Uterus (tissue), 4 donors: ENCODE data around the gene PLCL2. TPM values are rescaled to one million over a fixed set of nuclear protein-coding genes. Genes with fewer than 3 reads are reported as not detected.

ENCODE experiments used
- DNase-seq, 2 donors: peaks; one replicate each; pipeline ENCODE4 v3.0.0-alpha.2; 2019 to 2020
- H3K27ac ChIP-seq, 2 donors: fragments of 200-600 bp; sonication (generic); 1 replicate in 1 of 2; 2 replicates in 1 of 2; pipeline ENCODE4 v1.5.1; 2016 to 2018
- H3K27me3 ChIP-seq, 2 donors: fragments of 200-600 bp; sonication (generic); one replicate each; pipeline ENCODE4 v1.5.1; 2018 to 2019; ENCODE audit warnings: control low read depth in 1 of 2
- H3K36me3 ChIP-seq, 2 donors: fragments of 200-600 bp; sonication (generic); one replicate each; pipeline ENCODE4 v1.5.1; 2019; ENCODE audit warnings: control low read depth in 1 of 2
- H3K4me1 ChIP-seq, 2 donors: fragments of 200-600 bp; sonication (generic); one replicate each; pipeline ENCODE4 v1.5.1; 2018 to 2019; ENCODE audit warnings: control low read depth in 1 of 2
- H3K4me3 ChIP-seq, 2 donors: fragments of 200-600 bp; sonication (generic); 1 replicate in 1 of 2; 2 replicates in 1 of 2; pipeline ENCODE4 v1.5.1; 2018 to 2019; ENCODE audit warnings: mild to moderate bottlenecking in 1 of 2
- H3K9me3 ChIP-seq, 2 donors: fragments of 200-600 bp; sonication (generic); one replicate each; pipeline ENCODE4 v1.5.1; 2019; ENCODE audit warnings: control low read depth in 1 of 2
- CTCF ChIP-seq, 4 experiments: fragments of 200-600 bp in 2 of 4; fragments of 450-650 bp in 2 of 4; sonication (generic) in 2 of 4; IDR thresholded peaks; one replicate each; pipeline ENCODE4 v1.5.1; 2016 to 2019; ENCODE audit warnings: antibody characterized with exemption in 4 of 4, mild to moderate bottlenecking in 2 of 4, moderate library complexity in 1 of 4
- POLR2A ChIP-seq, 2 donors: fragments of 450-650 bp; IDR thresholded peaks; one replicate each; pipeline ENCODE4 v1.6.1; 2016; ENCODE audit warnings: antibody characterized with exemption in 2 of 2, mild to moderate bottlenecking in 1 of 2, moderate library complexity in 1 of 2
- intact Hi-C: fragments of 100-400 bp; cut with DNase I; formaldehyde crosslinking; loops from one replicate; pipeline ENCODE4 v1.15.1; 2023; ENCODE audit warnings: low total_unique reads
- total RNA-seq, 4 donors: library from RNA; depleted of rRNA in 3 of 4; stranded (reverse); fragments of >200 nt in 3 of 4; gene quantifications; one replicate each; pipeline versions ENCODE4 v1.1.0 to v1.2.4, GENCODE V29; 2014 to 2023
- donor health status: DM: yes; HTN: yes; CAD: no.

PLCL2 gene
- total RNA-seq, 4 donors from 2014 or later: 9.7 to 63.0 (median 19.5) TPM

- intact Hi-C loops: no loop called here
- Histone ChIP-seq H3K36me3 (no peaks in the 10 kb centered on the region), H3K27ac (no peak overlapping the region), H3K27me3 (no peaks in the 10 kb centered on the region), H3K9me3 (peaks cover 0 to 2% of the 10 kb centered on the region in 2 donors), H3K4me3 (no peak overlapping the region), H3K4me1 (no peaks in the 10 kb centered on the region)
- no peak for TF ChIP-seq CTCF (IDR thresholded peaks at IDR 0.05)
- DNase-seq: no peak
Observed at GRCh38 chr3:17047894-17048293, 163.1 kb downstream of the PLCL2 start.

DNA sequence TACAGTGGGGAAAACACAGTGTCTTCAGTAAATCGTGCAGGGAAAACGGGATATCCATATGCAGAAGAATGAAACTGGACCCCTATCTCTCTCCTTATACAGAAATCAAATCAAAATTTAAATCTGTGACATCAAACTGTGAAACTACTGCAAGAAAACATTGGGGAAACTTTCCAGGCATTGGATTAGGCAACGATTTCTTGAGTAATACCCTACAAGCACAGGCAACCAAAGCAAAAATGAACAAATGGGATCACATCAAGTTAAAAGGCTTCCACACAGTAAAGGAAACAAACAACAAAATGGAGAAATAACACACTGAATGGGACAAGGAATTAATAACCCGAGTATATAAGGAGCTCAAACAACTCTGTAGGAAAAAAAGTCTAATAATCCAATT, 165.3 kb downstream of the PLCL2 start:
- intact Hi-C loops: no loop called here
- Histone ChIP-seq H3K4me3 (no peak overlapping the region), H3K9me3 (peaks cover 0 to 13% of the 10 kb centered on the region in 2 donors), H3K36me3 (no peaks in the 10 kb centered on the region), H3K4me1 (no peaks in the 10 kb centered on the region), H3K27me3 (no peaks in the 10 kb centered on the region), H3K27ac (no peak overlapping the region)
- DNase-seq: no peak
- no peak for TF ChIP-seq POLR2A (IDR thresholded peaks at IDR 0.05)
- no peak for TF ChIP-seq CTCF (IDR thresholded peaks at IDR 0.05)

DNA sequence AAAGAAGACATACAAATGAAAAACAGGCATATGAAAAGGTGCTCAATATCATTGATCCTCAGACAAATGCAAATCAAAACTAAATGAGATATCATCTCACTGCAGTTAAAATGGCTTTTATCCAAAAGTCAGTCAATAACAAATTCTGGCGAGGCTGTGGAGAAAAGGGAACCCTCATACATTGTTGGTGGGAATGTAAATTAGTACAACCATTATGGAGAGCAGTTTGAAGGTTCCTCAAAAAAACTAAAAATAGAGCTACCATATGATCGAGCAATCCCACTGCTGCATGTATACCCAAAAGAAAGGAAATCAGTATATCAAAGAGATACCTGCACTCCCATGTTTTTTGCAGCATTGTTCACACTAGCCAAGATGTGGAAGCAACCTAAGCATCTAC, 165.8 kb downstream of the PLCL2 start:
- TF ChIP-seq CTCF (IDR thresholded peaks at IDR 0.05): no peak
- no peak for TF ChIP-seq POLR2A (IDR thresholded peaks at IDR 0.05)
- peaks cover 0 to 13% of the 10 kb centered on the region in 2 donors for H3K9me3 ChIP-seq
- H3K4me3 ChIP-seq: no peak overlapping the region
- no peak overlapping the region for H3K27ac ChIP-seq
- no peaks in the 10 kb centered on the region for H3K4me1 ChIP-seq
- no peak for DNase-seq
- no peaks in the 10 kb centered on the region for H3K36me3 ChIP-seq
- intact Hi-C loops: no loop called here
- no peaks in the 10 kb centered on the region for H3K27me3 ChIP-seq

GRCh38 chr3:17052363-17052762, 167.6 kb downstream of the PLCL2 start:
- H3K36me3 ChIP-seq: no peaks in the 10 kb centered on the region
- no peak for TF ChIP-seq POLR2A (IDR thresholded peaks at IDR 0.05)
- TF ChIP-seq CTCF (IDR thresholded peaks at IDR 0.05): no peak
- no peak overlapping the region for H3K4me3 ChIP-seq
- H3K27me3 ChIP-seq: no peaks in the 10 kb centered on the region
- H3K9me3 ChIP-seq: peaks cover 0 to 13% of the 10 kb centered on the region in 2 donors
- no peak for DNase-seq
- no peaks in the 10 kb centered on the region for H3K4me1 ChIP-seq
- intact Hi-C loops: no loop called here
- no peak overlapping the region for H3K27ac ChIP-seq

DNA sequence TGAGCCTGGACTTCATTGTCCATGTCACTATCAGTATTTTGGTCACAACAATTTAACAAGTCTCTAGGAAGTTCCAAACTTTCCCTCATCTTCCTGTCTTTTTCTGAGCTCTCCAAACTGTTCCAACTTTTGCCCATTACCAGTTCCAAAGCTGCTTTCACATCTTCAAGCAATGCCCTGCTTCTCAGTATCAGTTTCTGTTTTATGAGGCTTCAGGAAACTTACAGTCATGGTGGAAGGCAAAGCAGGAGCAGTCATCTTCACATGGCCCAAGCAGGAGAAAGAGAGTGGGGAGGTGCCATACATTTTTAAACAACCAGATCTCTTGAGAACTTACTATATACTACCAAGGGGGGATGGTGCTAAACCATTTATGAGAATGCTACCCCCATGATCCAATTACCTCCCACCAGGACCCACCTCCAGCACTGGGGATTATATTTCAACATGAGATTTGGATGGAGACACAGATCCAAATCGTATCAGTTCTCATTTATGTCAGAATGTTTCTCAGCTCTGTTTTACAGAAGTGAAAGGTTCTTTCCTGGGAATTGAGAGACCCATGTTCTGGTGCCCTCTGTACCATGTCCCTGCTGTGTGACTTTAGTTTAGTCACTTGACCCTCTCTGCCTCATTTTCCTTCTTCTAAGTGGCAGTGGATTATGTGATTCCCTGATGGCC, 169.7 kb downstream of the PLCL2 start:
- H3K36me3 ChIP-seq: no peaks in the 10 kb centered on the region
- H3K4me3 ChIP-seq: no peak overlapping the region
- intact Hi-C loops: no loop called here
- H3K27ac ChIP-seq: no peak overlapping the region
- TF ChIP-seq POLR2A (IDR thresholded peaks at IDR 0.05): no peak
- no peak for TF ChIP-seq CTCF (IDR thresholded peaks at IDR 0.05)
- peaks cover 0 to 13% of the 10 kb centered on the region in 2 donors for H3K9me3 ChIP-seq
- no peaks in the 10 kb centered on the region for H3K27me3 ChIP-seq
- no peaks in the 10 kb centered on the region for H3K4me1 ChIP-seq
- DNase-seq: no peak
